GM21360 (cell line): ENCODE data around the gene LINS1.
A peak's percentile ranks its signal among the peaks of the same experiment; 100 is the strongest.
"Not testable (repeated sequence)": the region's sequence is repeated elsewhere in the genome, so short reads cannot be mapped to it uniquely, and the experiment has no call there.

Experiments
- ATAC-seq: cut with Tn5 transposase; IDR thresholded peaks from one replicate; pipeline ENCODE4 v1.9.1; 2021; ENCODE audit warnings: mild to moderate bottlenecking, moderate library complexity; ENCODE audit not compliant: unreplicated experiment

Gene LINS1

GRCh38 chr15:100602823-100603393, 924 bp upstream of the LINS1 start:
- peak; percentile 42 for ATAC-seq

GRCh38 chr15:100601617-100602063, 344 bp downstream of the LINS1 start:
- peak; percentile 8 for ATAC-seq

- no peak for ATAC-seq
These were observed 821 bp downstream of the LINS1 start for GRCh38 chr15:100601163-100601562.

- ATAC-seq = no peak
These were observed 3.3 kb downstream of the LINS1 start for GRCh38 chr15:100598655-100599054.

GRCh38 chr15:100597862-100598261, 4.1 kb downstream of the LINS1 start:
- no peak for ATAC-seq

GRCh38 chr15:100596792-100597191, 5.2 kb downstream of the LINS1 start:
- ATAC-seq = peak; percentile 91

GRCh38 chr15:100595964-100596363, 6.0 kb downstream of the LINS1 start:
- no peak for ATAC-seq

GRCh38 chr15:100593431-100593830, 8.6 kb downstream of the LINS1 start:
- no peak for ATAC-seq

GRCh38 chr15:100592898-100593297, 9.1 kb downstream of the LINS1 start:
- ATAC-seq = no peak

- no peak for ATAC-seq
These were observed 10.1 kb downstream of the LINS1 start for GRCh38 chr15:100591835-100592234.

GRCh38 chr15:100591163-100591562, 10.8 kb downstream of the LINS1 start:
- ATAC-seq = not testable (repeated sequence)

GRCh38 chr15:100588638-100589242, 13.2 kb downstream of the LINS1 start:
- no peak for ATAC-seq

- no peak for ATAC-seq
These were observed 21.6 kb downstream of the LINS1 start for GRCh38 chr15:100580414-100580813.

GRCh38 chr15:100573526-100573925, 28.5 kb downstream of the LINS1 start:
- ATAC-seq = no peak

GRCh38 chr15:100572362-100572983, 29.5 kb downstream of the LINS1 start:
- no peak for ATAC-seq

GRCh38 chr15:100571592-100572167, 30.3 kb downstream of the LINS1 start:
- ATAC-seq = no peak

- ATAC-seq = peak; percentile 86
These were observed 31.2 kb downstream of the LINS1 start for GRCh38 chr15:100570735-100571313.

- no peak for ATAC-seq
These were observed 31.7 kb downstream of the LINS1 start for GRCh38 chr15:100570275-100570674.

- no peak for ATAC-seq
These were observed 32.6 kb downstream of the LINS1 start for GRCh38 chr15:100569391-100569790.

- no peak for ATAC-seq
These were observed 34.9 kb downstream of the LINS1 start for GRCh38 chr15:100566850-100567628.

- no peak for ATAC-seq
These were observed 36.4 kb downstream of the LINS1 start for GRCh38 chr15:100565591-100565990.
